NCI-H1694 (cell line): Measurements from ENCODE around the gene UEVLD.

Experiments
- DNase-seq: peaks from one replicate; lab custom pipeline; 2025; lab: John Stamatoyannopoulos, UW

Gene UEVLD

GRCh38 chr11:18581825-18582224 is 6.7 kb downstream of the UEVLD start:
- DNase-seq = no peak

DNA sequence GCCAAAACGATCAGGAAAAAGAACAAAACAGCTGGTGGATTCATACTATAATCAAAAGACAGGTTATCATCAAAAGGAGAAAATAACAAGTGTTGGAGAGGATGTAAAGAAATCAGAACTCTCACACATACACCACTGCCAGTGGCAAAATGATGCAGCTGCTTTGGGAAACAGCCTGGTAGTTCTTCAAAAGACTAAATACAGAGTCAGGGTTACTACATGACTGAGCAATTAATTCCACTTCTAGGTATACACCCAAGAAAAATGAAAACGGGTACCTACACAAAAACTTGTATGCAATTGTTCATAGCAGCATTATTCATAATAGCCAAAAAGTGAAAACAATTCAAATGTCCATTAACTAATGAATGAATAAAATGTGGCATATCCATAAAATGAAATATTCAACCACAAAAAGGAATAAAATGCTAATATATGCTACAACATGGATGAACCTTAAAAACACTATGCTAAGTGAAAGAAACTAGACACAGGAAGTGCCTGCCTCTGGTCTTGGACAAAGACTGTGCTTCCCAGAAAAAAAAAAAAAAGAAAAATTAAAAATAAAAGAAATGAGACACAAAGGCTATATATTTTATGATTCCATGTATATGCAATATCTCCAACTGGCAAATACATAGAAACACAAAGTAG is 8.3 kb downstream of the UEVLD start:
- no peak for DNase-seq

GRCh38 chr11:18578975-18579598 is 9.4 kb downstream of the UEVLD start:
- DNase-seq = no peak

DNA sequence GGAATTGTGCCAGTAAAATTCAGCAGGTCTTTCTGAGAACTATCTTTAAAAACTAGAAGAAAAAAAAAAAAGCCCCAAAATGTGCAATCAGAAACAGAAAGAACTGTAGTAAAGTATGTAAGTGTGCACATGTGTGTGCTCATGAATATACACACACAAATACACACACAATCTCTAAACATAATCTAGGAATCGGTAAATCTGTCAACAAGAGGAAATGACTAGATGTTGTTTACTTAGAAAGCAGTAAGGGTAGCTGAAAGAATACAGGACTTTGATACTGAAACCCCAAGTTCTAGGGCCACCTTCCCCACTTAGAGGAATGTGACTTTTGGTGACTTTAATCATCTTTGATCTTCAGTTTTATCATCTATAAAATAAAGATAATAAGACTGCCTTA is 13.2 kb downstream of the UEVLD start:
- no peak for DNase-seq

- DNase-seq = no peak
Observed at GRCh38 chr11:18567081-18567480, 21.5 kb downstream of the UEVLD start.

- DNase-seq = no peak
Observed at GRCh38 chr11:18566406-18566805, 22.1 kb downstream of the UEVLD start.

- no peak for DNase-seq
Observed at GRCh38 chr11:18564149-18564548, 24.4 kb downstream of the UEVLD start.

DNA sequence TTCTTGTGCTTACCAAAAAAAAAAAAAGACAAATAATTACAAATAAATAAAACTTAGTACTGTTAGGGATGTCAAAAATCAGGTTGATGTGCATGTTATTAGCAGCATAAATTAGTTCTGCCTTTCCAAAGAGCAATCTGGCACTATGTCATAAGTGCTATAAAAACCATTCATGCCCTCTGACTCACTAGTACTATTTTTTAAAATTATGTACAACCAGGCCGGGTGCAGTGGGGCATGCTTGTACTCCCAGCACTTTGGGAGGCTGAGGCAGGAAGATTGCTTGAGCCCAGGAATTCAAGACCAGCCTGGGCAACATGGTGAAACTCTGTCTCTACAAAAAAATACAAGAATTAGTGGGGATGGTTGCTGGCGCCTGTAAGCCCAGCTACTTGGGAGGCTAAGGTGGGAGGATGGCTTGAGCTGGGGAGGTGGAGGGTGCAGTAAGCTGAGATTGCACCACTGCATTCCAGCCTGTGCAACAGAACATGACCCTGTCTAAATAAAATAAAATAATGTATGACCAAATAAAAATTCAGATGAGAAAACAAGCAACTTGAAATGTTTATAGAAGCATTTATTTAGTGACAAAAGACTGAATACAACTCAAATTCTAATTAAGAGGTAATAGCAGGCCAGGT is 25.3 kb downstream of the UEVLD start:
- no peak for DNase-seq

DNA sequence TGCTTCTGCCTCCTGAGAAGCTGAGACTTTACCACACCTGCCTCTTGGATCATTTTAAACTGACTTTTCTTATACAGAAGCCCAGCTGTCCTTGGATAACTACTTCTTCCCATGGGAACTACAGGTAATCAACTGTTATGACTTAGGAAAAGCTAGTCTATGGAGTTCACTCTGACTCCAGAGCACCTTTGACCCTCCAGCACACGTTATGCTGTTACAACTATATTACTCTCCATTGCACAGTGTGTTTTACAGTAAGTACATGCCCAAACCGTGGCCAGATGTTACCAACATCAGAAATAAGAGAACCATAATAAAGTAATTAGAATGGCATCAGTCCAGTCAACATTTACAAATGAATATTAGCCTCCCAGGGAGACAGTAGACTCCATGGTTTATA is 40.5 kb downstream of the UEVLD start:
- DNase-seq = no peak

- DNase-seq = no peak
Observed at GRCh38 chr11:18540207-18541009, 48.1 kb downstream of the UEVLD start.

DNA sequence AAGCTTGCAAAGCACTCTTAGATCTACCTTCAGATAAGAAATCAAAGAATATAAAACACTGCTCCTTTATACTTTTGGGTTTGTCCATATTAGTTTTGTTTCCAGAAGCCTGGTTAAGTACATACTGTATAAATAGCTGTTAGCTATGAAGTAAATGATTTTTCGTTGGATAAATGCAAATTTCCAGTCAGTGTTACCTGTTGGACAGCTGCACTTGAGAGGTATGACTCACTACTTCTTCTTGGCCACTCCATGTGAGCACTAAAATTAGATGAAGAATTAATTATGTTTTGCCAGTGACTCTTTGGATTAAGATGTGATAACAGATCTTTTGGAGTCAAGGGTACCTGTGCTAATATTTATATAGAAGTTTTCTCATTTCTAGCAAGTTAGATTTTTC is 52.3 kb downstream of the UEVLD start:
- DNase-seq = no peak

GRCh38 chr11:18534245-18534644 is 54.3 kb downstream of the UEVLD start:
- no peak for DNase-seq

GRCh38 chr11:18533365-18533764 is 55.2 kb downstream of the UEVLD start:
- DNase-seq = no peak

DNA sequence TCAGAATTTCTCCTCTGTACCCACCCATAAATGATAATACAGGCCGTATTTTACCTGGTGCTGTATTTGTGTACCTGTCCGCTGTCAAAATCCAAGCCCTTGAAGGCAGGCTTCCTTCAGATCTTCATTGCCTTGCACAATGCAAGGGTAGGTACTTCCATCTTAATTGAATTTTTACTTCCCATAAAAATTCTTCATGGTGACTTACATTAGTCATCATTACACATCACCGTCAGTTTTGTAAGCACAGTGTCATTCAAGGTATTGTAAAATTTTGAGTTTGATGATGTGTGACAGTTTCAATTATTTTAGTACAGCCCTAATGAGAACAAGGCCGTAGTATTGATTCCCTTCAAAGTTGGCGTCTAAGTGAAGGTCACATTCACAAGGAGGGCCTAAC is 61.0 kb downstream of the UEVLD start:
- DNase-seq = no peak

GRCh38 chr11:18526521-18527296 is 61.8 kb downstream of the UEVLD start, which contains the start of gene TSG101:
TSS of gene TSG101 (minus strand) at chr11:18526942. CDS start at chr11:18526816, 126 bp downstream.
- peak; percentile 45 for DNase-seq

DNA sequence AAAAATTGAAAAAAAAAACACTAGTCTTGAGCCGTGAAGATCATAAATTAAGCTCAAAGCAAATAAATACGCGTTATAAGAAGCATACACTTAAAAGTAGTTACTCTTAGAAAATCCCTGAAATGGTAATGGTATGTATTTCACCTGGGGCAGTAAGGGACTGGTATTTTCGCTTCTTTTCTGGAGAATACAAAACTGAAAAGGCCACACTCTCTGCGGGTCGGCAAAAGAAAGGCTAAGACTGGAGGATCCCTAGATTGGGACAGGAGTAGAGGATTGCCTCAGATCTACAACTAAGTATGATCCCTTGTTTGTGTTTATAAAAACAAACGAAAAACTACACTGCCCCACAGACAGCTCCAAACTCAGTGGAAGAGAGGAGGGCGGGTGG is 62.4 kb downstream of the UEVLD start:
- no peak for DNase-seq

GRCh38 chr11:18524248-18524647 is 64.3 kb downstream of the UEVLD start:
- no peak for DNase-seq

GRCh38 chr11:18523084-18523483 is 65.5 kb downstream of the UEVLD start:
- DNase-seq = no peak

- DNase-seq = no peak
Observed at GRCh38 chr11:18522388-18522787, 66.1 kb downstream of the UEVLD start.

DNA sequence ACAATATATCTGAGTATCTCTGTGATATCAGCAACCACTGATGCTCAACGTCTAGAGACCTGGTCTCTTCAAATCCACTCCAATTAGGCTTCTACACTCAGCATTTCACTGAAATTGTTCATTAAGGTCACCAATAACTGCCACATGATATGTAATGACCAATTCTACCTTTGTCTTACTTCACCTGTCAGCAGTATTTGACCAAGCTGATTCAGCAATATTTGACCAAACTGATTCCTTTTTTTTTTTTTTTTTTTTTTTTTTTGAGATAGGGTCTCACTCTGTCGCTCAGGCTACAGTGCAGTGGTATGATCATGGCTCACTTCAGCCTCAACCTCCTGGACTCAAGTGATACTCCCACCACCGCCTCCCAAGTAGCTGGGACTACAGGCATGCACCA is 67.4 kb downstream of the UEVLD start:
- DNase-seq = no peak

GRCh38 chr11:18502352-18502751 is 86.2 kb downstream of the UEVLD start:
- DNase-seq = no peak

DNA sequence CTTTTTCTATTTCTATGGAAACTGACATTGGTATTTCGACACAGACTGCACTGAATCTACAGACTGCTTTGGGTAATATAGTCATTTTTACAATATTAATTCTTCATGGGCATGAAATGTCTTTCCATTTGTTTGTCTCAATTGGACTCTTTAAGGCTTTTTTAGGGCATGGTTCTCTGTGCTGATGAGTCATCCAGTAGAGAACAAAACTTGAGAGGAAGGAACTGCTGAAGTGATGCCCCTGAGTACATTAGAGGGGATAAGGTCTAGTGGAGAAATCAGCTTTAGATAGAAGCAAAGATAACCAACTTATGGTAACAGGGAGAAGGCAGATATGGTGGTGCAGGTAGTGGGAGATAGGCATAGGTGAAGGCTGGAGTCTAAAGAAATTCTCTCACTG is 86.9 kb downstream of the UEVLD start:
- no peak for DNase-seq
